HepG2 (cell line): Measurements from ENCODE around the gene TLCD3B. TPM values are rescaled to one million over a fixed set of nuclear protein-coding genes. Genes with fewer than 3 reads are reported as not detected.

ENCODE experiments used
- ARHGAP35 ChIP-seq: sonication (generic); formaldehyde crosslinking; IDR thresholded peaks from 2 replicates; pipeline ENCODE4 v1.9.0; 2022; ENCODE audit warnings: mild to moderate bottlenecking, inconsistent platforms, moderate library complexity, missing genetic modification reagents, borderline replicate concordance
- ATF1 ChIP-seq: IDR thresholded peaks from 2 replicates; pipeline ENCODE4 v1.6.1; 2016; ENCODE audit warnings: mild to moderate bottlenecking, control low read depth
- BRCA1 ChIP-seq: sonication (generic); formaldehyde crosslinking; IDR thresholded peaks from 2 replicates; pipeline ENCODE4 v1.4.0; 2020; ENCODE audit warnings: missing genetic modification reagents
- FOXK2 ChIP-seq: fragments of 450-650 bp; IDR thresholded peaks from 2 replicates; pipeline ENCODE4 v1.6.1; 2016
- GFI1 ChIP-seq: sonication (generic); formaldehyde crosslinking; IDR thresholded peaks from 2 replicates; pipeline ENCODE4 v1.5.0; 2020; ENCODE audit warnings: missing genetic modification reagents, mild to moderate bottlenecking, borderline replicate concordance
- HMG20B ChIP-seq: conservative IDR thresholded peaks from 2 replicates; pipeline ENCODE4 v1.6.1; 2016; ENCODE audit warnings: missing genetic modification reagents, missing compliant biosample characterization
- HNRNPK ChIP-seq: fragments of 200-400 bp; formaldehyde crosslinking; IDR thresholded peaks from 2 replicates; pipeline ENCODE4 v1.6.1; 2018; ENCODE audit warnings: low read length, low read depth, moderate library complexity, mild to moderate bottlenecking; ENCODE audit not compliant: poor library complexity, severe bottlenecking
- HNRNPLL ChIP-seq: fragments of 200-400 bp; formaldehyde crosslinking; IDR thresholded peaks from 2 replicates; pipeline ENCODE4 v1.6.1; 2017; ENCODE audit warnings: mild to moderate bottlenecking, low read depth, low read length; ENCODE audit not compliant: poor library complexity, severe bottlenecking
- HOXA5 ChIP-seq: sonication (generic); formaldehyde crosslinking; IDR thresholded peaks from 2 replicates; pipeline ENCODE4 v1.4.0; 2020; ENCODE audit warnings: missing genetic modification reagents
- KAT8 ChIP-seq: IDR thresholded peaks from 2 replicates; pipeline ENCODE4 v1.6.1; 2016; ENCODE audit warnings: missing genetic modification reagents, missing compliant biosample characterization
- KLF16 ChIP-seq, 2 experiments: sonication (generic) in 1 of 2; formaldehyde crosslinking in 1 of 2; IDR thresholded peaks; 2 replicates each; pipeline versions ENCODE4 v1.6.1 to v1.8.0; 2016 to 2023; ENCODE audit warnings: missing genetic modification reagents in 2 of 2, missing compliant biosample characterization in 1 of 2
- RELA ChIP-seq: sonication (generic); formaldehyde crosslinking; IDR thresholded peaks from 2 replicates; pipeline ENCODE4 v1.4.0; 2020; ENCODE audit warnings: missing genetic modification reagents
- RFXAP ChIP-seq: sonication (generic); formaldehyde crosslinking; IDR thresholded peaks from 2 replicates; pipeline ENCODE4 v1.4.0; 2020; ENCODE audit warnings: missing genetic modification reagents, borderline replicate concordance
- SALL1 ChIP-seq: sonication (generic); formaldehyde crosslinking; IDR thresholded peaks from 2 replicates; pipeline ENCODE4 v1.8.0; 2022; ENCODE audit warnings: mild to moderate bottlenecking, missing genetic modification reagents
- SIN3A ChIP-seq: IDR thresholded peaks from 2 replicates; pipeline ENCODE4 v1.6.1; 2011; ENCODE audit warnings: low read depth, mild to moderate bottlenecking, control low read depth, low read length, borderline replicate concordance
- SRSF1 ChIP-seq: fragments of 200-400 bp; formaldehyde crosslinking; optimal IDR thresholded peaks from 2 replicates; pipeline ENCODE3; 2017; ENCODE audit warnings: mild to moderate bottlenecking, low read depth, low read length, moderate library complexity
- THAP9 ChIP-seq: sonication (generic); formaldehyde crosslinking; IDR thresholded peaks from 2 replicates; pipeline ENCODE4; 2020; ENCODE audit warnings: missing genetic modification reagents, mild to moderate bottlenecking, borderline replicate concordance
- XRCC5 ChIP-seq: fragments of 200-400 bp; formaldehyde crosslinking; optimal IDR thresholded peaks from 2 replicates; pipeline ENCODE3; 2017; ENCODE audit warnings: mild to moderate bottlenecking, low read length
- ZBTB38 ChIP-seq: sonication (generic); formaldehyde crosslinking; IDR thresholded peaks from 2 replicates; pipeline ENCODE4 v1.5.1; 2020; ENCODE audit warnings: mild to moderate bottlenecking, missing genetic modification reagents
- ZFP62 ChIP-seq: sonication (generic); formaldehyde crosslinking; IDR thresholded peaks from 2 replicates; pipeline ENCODE4 v1.4.0; 2020; ENCODE audit warnings: missing genetic modification reagents
- ZMAT5 ChIP-seq: sonication (generic); formaldehyde crosslinking; IDR thresholded peaks from 2 replicates; pipeline ENCODE4 v1.5.0; 2020; ENCODE audit warnings: mild to moderate bottlenecking, low read depth, missing genetic modification reagents, borderline replicate concordance
- ZNF382 ChIP-seq: sonication (generic); formaldehyde crosslinking; IDR thresholded peaks from 2 replicates; pipeline ENCODE4 v1.5.0; 2020; ENCODE audit warnings: missing genetic modification reagents, mild to moderate bottlenecking, borderline replicate concordance
- ZNF460 ChIP-seq: sonication (generic); formaldehyde crosslinking; IDR thresholded peaks from 2 replicates; pipeline ENCODE4 v1.5.1; 2020; ENCODE audit warnings: missing genetic modification reagents, mild to moderate bottlenecking, borderline replicate concordance
- ZNF740 ChIP-seq: sonication (generic); formaldehyde crosslinking; IDR thresholded peaks from 2 replicates; pipeline ENCODE4 v1.4.0; 2020; ENCODE audit warnings: missing genetic modification reagents
- ZNF775 ChIP-seq: sonication (generic); formaldehyde crosslinking; IDR thresholded peaks from 2 replicates; pipeline ENCODE4 v1.4.0; 2020; ENCODE audit warnings: missing genetic modification reagents, mild to moderate bottlenecking, moderate library complexity, borderline replicate concordance
- ZNF841 ChIP-seq: sonication (generic); formaldehyde crosslinking; IDR thresholded peaks from 2 replicates; pipeline ENCODE4 v1.8.1; 2023; ENCODE audit warnings: missing genetic modification reagents, borderline replicate concordance
- polyA plus RNA-seq, 8 experiments: library from polyadenylated mRNA; depleted of rRNA in 3 of 8; stranded (reverse) in 7 of 8; unstranded in 1 of 8; fragments of >200 nt; fragmentation: Illumina TruSeq in 4 of 8; extraction: Trizol in 4 of 8; gene quantifications; 2 replicates each; pipeline versions ENCODE4 v1.2.1 to v1.2.3, GENCODE V29; 2011 to 2016; ENCODE audit warnings: low read depth in 4 of 8, missing spikeins in 1 of 8, mixed read lengths in 1 of 8; ENCODE audit not compliant: insufficient read depth in 1 of 8
- total RNA-seq, 5 experiments: library from RNA; depleted of rRNA; stranded (reverse); fragments of >200 nt; fragmentation: Illumina TruSeq; extraction: Trizol; gene quantifications; 2 replicates each; pipeline ENCODE4 v1.2.3, GENCODE V29; 2016; ENCODE audit warnings: low read depth in 1 of 5

The TLCD3B gene
- total and polyA plus RNA-seq, 2 of the 13 experiments (the other 11 are each of a cell fraction or from before 2014, with no cell fraction given): not detected

GRCh38 chr16:30063893-30064728 lies 33.0 kb upstream of the TLCD3B start (continued):
- TF ChIP-seq ZNF740 (CRISPR knock-in tag): 0 out of 2 replicates have a peak, but pooled peaks have one; percentile 39
- TF ChIP-seq ZMAT5 (CRISPR knock-in tag): no peak
- TF ChIP-seq ATF1: peak; percentile 31; the same call in 1 of the 2 replicates
- no peak for TF ChIP-seq ZNF841 (CRISPR knock-in tag)
- peak; percentile 62; the same call in 1 of the 2 replicates for TF ChIP-seq ZNF775 (CRISPR knock-in tag)
- no peak; the same call in 1 of the 2 replicates for TF ChIP-seq BRCA1
- peak; percentile 45; the same call in 1 of the 2 replicates for TF ChIP-seq THAP9 (CRISPR knock-in tag)
- TF ChIP-seq RFXAP: 0 out of 2 replicates have a peak, but pooled peaks have one; percentile 47
- TF ChIP-seq GFI1 (CRISPR knock-in tag): 0 out of 2 replicates have a peak, but pooled peaks have one; percentile 42
- TF ChIP-seq KAT8 (CRISPR knock-in tag): peak; percentile 74
- TF ChIP-seq RELA (CRISPR knock-in tag): no peak
- peak; percentile 65; the same call in 1 of the 2 replicates for TF ChIP-seq ZBTB38 (CRISPR knock-in tag)
- peak; percentile 73 for TF ChIP-seq HNRNPK
- TF ChIP-seq HOXA5 (CRISPR knock-in tag): peak; percentile 72; the same call in 1 of the 2 replicates
- TF ChIP-seq ZNF460: no peak
- no peak for TF ChIP-seq ZFP62 (CRISPR knock-in tag)
- no peak; the same call in 1 of the 2 replicates for TF ChIP-seq HMG20B
- TF ChIP-seq SRSF1: no peak
- TF ChIP-seq KLF16 (CRISPR knock-in tag; IDR thresholded peaks at IDR 0.05): peak in 1 of 2 experiments; percentile 53; a peak in 1 of 4 replicates
- TF ChIP-seq ZNF382 (CRISPR knock-in tag): no peak
- TF ChIP-seq HNRNPLL: peak; percentile 54
- peak; percentile 83 for TF ChIP-seq XRCC5
- TF ChIP-seq ARHGAP35 (CRISPR knock-in tag): 0 out of 2 replicates have a peak, but pooled peaks have one; percentile 86
- TF ChIP-seq SALL1 (CRISPR knock-in tag): peak; percentile 75; the same call in 1 of the 2 replicates
- peak; percentile 76 for TF ChIP-seq SIN3A
- no peak for TF ChIP-seq FOXK2
